Measurements from ENCODE around the gene DYNLT3. TPM values are rescaled to one million over a fixed set of nuclear protein-coding genes. Genes with fewer than 3 reads are reported as not detected.

DYNLT3 gene
- total RNA-seq, 1 experiment from 2014 or later = 5.7 TPM

- no peak overlapping the region for H2AFZ ChIP-seq (ENCODE audit: low read length)
- no peak for TF ChIP-seq CTCF (conservative IDR thresholded peaks at IDR 0.05)
- H3K79me2 ChIP-seq (ENCODE audit: insufficient read depth, low read length) = no peaks in the 10 kb centered on the region
- Mint-ChIP-seq H3K4me3 (no peak overlapping the region), H3K27ac (no peak overlapping the region; a peak in 1 of 7 replicates), H3K36me3 (ENCODE audit: insufficient read depth in 1 of 3, low read depth in 3 of 3) (peaks cover 0 to 6% (median 3%) of the 10 kb centered on the region in 3 experiments; a peak in 4 of 7 replicates), H3K4me1 (no peaks in the 10 kb centered on the region), H3K27me3 (ENCODE audit: low read depth) (no peaks in the 10 kb centered on the region), H3K9me3 (peaks cover 58 to 67% of the 10 kb centered on the region in 2 experiments)
- H3K27me3 ChIP-seq (ENCODE audit: insufficient read depth, low read length) = no peaks in the 10 kb centered on the region
- H3K14ac ChIP-seq (ENCODE audit: insufficient read depth, low read length) = no peak overlapping the region
- no peak overlapping the region for H2BK15ac ChIP-seq (ENCODE audit: low read depth, low read length)
- no peak overlapping the region for H2BK20ac ChIP-seq (ENCODE audit: low read depth, low read length, poor library complexity, severe bottlenecking)
- H3K79me1 ChIP-seq (ENCODE audit: insufficient read depth, low read depth, low read length, poor library complexity, severe bottlenecking) = no peaks in the 10 kb centered on the region
- H3K9ac ChIP-seq (ENCODE audit: extremely low read depth, insufficient read length, low read length) = no peak overlapping the region
- H3K18ac ChIP-seq (ENCODE audit: insufficient read length, low read depth, low read length) = no peak overlapping the region
- H2AK5ac ChIP-seq (ENCODE audit: insufficient read length, low read length) = no peak overlapping the region
- H3K56ac ChIP-seq (ENCODE audit: insufficient read length, low read depth, low read length) = no peak overlapping the region
- no peak overlapping the region for H2BK120ac ChIP-seq (ENCODE audit: low read depth, low read length, poor library complexity, severe bottlenecking)
- no peak overlapping the region for H3K27ac ChIP-seq (ENCODE audit: insufficient read length, low read depth, low read length)
- H4K91ac ChIP-seq (ENCODE audit: insufficient read length, low read depth, low read length) = no peak overlapping the region
- H3T11ph ChIP-seq (ENCODE audit: low read length) = no peak overlapping the region
- no peak for DNase-seq
- H2BK5ac ChIP-seq (ENCODE audit: insufficient read length, low read length) = no peak overlapping the region
- no CpG with 5 or more reads among the region's 3 CpGs for WGBS (ENCODE audit: extremely low coverage, insufficient read length, low lambda C conversion rate)
- H3K23ac ChIP-seq (ENCODE audit: insufficient read length, low read depth, low read length) = no peak overlapping the region
- no peaks in the 10 kb centered on the region for H3K4me1 ChIP-seq (ENCODE audit: insufficient read depth, low read length)
- H4K5ac ChIP-seq (ENCODE audit: insufficient read length, low read depth, low read length) = no peak overlapping the region
- no peak overlapping the region for H2BK12ac ChIP-seq (ENCODE audit: insufficient read length, low read depth, low read length)
- H3K23me2 ChIP-seq (ENCODE audit: insufficient read length, low read depth, low read length, poor library complexity, severe bottlenecking) = no peaks in the 10 kb centered on the region
- no peak overlapping the region for H3K4me2 ChIP-seq (ENCODE audit: insufficient read depth, insufficient read length, low read length)
- no peak overlapping the region for H4K8ac ChIP-seq (replicated peaks; ENCODE audit: insufficient read length, low read depth, low read length)
- H4K20me1 ChIP-seq (ENCODE audit: control insufficient read depth, insufficient read depth, insufficient read length) = no peaks in the 10 kb centered on the region
- no peaks in the 10 kb centered on the region for H3K9me3 ChIP-seq (ENCODE audit: control insufficient read depth, low read depth, low read length)
- no peak overlapping the region for H3K4ac ChIP-seq (ENCODE audit: low read depth, low read length)
Observed at GRCh38 chrX:37863728-37864127, 16.4 kb upstream of the DYNLT3 start.
